Measurements from ENCODE around the gene TMEM187. TPM values are rescaled to one million over a fixed set of nuclear protein-coding genes. Genes with fewer than 3 reads are reported as not detected.

TMEM187 gene
- total RNA-seq, 1 donor from 2014 or later, result 10.6 TPM

DNA sequence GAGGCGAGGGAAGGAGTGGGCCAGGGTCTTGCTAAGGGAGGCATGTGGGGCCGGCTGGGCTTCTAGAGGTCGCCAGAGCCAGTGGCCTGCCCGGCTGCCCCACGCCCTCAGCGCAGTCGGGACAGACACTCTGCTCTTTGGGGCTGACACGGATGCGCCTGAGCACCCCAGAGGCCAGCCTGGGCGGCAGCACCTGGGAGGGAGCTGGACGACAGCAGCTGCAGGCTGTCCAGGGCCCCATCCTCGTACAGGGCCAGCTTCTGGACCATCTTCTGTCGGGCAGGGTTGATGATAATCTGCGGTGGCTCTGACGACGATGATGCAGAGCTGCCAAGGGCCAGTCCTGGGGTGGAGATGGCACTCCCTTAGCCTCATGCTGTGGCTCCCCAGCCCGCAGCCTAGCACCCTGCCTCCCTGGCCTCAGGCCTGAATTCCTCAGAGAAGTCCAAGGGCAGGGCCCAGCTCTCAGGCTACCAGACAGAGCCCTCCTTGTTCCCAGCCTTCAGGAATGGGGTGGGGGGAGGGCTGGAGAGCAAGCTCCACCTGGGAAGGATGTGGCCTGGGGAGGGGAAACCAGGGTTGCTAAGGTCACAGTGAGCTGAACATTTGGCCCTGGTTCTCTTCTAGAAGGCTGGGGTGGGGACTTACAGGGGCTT lies 39.9 kb downstream of the TMEM187 start:
- DNase-seq (ENCODE audit: low spot score), result no peak
- intact Hi-C loops (cut with DNase I), result loop anchor here (2.0 to 5.0 kb wide), 3 partner anchors 38 to 520 kb away; no protein-coding TSS in a partner anchor

- DNase-seq (ENCODE audit: low spot score), result no peak
- intact Hi-C loops (cut with DNase I), result loop anchor here (2.0 to 5.0 kb wide), 3 partner anchors 38 to 519 kb away; no protein-coding TSS in a partner anchor
Observed at GRCh38 chrX:154013001-154013421, 40.5 kb downstream of the TMEM187 start.

DNA sequence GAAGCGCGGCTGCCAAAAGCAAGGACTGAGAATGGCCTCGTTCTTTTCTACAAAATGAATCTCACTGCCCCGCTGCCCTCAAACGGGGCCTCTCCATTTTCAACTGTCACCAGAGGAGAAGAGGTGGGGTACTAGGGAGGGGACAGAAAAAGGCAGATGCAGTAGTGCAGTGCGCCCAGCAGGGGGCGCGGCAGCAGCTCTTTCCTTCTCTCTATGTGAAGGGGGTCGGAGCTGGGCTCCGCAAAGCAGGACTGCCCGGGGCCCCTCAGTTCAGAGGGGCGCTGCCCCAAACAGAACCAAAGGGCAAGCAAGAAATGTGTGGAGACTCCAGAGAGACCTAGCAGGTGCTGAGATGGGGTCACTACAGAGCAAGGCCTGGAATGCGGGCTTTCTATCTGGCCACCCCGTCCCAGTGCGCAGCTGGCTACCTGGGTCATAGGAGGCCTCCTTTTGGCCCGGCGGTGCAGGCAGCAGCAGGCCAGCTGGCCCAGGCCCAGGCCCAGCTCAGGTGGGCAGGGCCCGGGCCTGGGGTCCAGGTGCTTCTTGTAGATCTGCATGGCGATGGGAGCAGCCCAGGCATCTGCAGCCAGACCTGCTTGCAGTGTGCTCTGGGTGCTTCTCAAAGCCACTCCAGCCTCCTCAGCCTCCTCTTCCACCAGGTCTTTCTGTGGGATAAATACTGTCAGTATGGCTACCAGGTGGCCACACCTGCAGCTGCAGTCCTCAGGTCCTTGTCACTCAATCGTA lies 41.2 kb downstream of the TMEM187 start:
- intact Hi-C loops (cut with DNase I), result loop anchor here (2.0 to 5.0 kb wide), 3 partner anchors 37 to 519 kb away; no protein-coding TSS in a partner anchor
- no peak for DNase-seq (ENCODE audit: low spot score)

DNA sequence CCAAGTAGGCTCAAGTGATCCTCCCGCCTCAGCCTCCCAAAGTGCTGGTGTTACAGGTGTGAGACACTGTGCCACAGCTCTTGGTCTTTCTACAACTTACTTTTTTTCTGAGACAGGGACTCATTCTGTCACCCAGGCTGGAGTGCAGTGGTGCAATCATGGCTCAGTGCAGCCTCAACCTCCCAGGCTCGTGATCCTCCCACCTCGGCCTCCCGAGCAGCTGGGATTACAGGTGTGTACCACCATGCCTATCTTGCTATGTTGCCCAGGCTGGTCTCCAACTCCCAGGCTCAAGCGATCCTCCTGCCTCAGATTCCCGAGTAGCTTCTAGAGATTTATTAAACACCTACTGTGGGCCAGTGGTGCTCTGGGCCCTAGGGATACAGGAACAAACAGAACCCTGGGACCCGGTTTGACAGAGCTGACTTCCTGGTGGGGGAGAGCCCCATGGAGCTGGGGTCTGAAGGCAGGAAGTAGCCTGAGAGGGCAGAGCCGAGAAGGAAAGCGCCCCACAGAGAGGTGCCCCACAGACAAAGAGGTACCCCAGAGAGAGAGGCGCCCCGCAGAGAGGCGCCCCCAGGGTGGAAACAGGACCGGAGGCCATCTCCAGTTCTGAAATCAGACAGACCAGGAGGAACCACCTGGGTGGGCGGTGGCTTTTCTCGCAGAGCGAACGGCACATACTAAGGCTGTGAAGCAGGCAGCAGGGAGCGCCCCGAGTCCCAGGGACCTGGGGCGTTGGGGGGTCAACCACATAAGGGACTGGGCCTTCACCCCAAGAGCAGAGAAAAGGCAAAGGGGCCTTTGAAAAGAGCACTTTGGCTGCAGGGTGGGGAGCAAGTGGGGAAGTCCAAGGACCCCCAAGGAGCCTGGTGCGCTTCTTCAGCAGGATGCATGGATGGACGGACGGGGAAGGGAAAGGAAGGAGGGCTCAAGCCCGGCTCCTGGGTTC lies 42.2 kb downstream of the TMEM187 start:
- intact Hi-C loops (cut with DNase I), result loop anchor here (5.0 kb wide), 2 partner anchors 303 to 518 kb away; no protein-coding TSS in a partner anchor
- DNase-seq (ENCODE audit: low spot score), result no peak

DNA sequence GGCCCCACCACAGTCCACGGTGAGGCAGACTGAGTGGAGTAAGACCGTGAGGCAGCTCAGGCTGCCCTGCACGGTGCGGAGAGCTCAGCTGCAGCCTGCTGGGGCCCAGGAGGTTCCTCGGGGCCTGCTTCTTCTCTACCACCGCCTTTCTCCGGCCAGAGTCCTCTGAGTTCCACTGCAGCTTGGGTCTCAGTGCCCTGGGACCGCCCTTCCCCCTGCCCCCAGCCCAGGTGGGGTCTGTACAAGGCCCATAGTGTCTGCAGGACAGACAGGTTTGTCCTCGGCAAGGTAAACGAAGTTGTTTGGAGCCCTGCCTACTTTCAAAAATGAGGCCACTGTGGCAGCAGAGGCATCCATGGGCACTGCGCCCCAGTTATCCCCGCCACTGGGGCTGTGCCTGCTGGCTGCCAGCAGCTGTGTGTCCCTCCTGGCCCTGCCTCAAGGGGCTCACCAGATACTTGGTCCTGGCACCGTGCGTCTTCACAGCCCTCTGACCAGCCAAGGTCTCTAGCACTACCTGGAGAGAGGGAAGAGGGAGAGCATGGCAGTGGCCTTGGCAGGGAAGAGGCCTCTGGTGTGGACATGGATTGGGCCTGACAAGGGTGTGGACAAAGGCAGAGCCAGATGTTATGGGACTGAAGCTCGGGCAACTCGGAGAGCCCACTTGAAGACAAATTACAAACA lies 43.2 kb downstream of the TMEM187 start:
- DNase-seq (ENCODE audit: low spot score), result no peak
- intact Hi-C loops (cut with DNase I), result no loop called here

DNA sequence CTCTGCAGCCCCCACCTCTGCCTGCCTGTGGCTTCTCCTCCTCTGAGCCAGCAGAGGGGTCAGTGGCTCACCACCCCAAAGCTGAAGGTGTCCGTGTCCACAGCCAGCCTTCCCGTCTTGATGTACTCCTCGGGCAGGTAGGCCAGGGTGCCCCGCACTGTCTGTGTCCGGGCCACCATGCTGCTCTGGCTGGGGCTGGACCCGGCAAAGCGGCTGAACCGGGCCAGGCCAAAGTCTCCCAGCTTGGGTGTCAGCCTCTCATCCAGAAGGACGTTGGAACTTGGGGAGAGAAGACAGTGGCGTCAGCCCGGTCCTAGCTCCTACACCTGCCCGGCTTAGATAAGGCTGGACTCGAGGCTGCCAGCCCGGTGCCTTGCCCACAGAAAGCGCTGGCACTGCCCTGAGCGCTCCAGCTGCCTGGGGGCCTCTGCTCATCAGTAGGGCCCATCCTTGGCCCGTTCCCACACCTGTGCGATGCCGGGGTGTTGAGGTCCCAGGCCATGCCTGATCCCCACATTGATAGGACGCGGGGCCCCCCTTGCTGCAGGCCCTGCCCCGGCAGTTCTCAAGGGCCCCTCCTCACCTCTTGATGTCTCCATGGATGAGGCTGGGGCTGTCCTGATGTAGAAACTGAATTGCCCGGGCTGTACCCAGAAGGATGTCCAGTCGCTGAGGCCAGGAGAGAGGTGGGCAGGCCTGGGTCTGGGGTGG lies 44.0 kb downstream of the TMEM187 start:
- DNase-seq (ENCODE audit: low spot score), result no peak
- intact Hi-C loops (cut with DNase I), result no loop called here

GRCh38 chrX:154017766-154018517 lies 45.4 kb downstream of the TMEM187 start:
- intact Hi-C loops (cut with DNase I), result no loop called here
- no peak for DNase-seq (ENCODE audit: low spot score)

DNA sequence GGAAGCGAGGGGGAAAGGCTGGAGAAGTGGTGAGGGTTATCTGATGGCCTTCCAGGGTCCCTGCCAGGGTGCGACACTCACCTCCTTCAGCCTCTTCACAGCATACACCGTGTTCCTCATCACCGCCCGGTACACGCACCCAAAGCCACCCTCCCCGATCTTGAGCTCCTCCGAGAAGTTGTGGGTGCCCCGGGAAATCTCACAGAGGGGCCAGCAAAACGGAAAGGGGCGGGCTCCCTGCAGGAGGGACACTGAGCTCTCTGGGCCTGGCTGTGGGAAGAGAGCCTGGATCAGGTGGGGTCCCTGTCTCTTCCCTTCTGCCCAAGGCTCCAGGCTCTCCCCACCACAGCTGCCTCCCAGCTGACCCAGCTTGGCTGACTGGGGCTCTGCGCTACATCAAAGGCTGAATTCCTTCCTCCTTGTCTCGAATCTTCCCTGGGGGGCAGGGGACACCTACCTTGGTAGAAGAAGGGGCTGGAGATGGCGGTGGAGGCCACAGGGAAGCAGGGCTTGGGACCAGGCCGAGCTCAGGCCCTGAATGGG lies 46.0 kb downstream of the TMEM187 start:
- intact Hi-C loops (cut with DNase I), result no loop called here
- DNase-seq (ENCODE audit: low spot score), result no peak

GRCh38 chrX:154019061-154019621 lies 46.6 kb downstream of the TMEM187 start:
- DNase-seq (ENCODE audit: low spot score), result no peak
- intact Hi-C loops (cut with DNase I), result no loop called here

DNA sequence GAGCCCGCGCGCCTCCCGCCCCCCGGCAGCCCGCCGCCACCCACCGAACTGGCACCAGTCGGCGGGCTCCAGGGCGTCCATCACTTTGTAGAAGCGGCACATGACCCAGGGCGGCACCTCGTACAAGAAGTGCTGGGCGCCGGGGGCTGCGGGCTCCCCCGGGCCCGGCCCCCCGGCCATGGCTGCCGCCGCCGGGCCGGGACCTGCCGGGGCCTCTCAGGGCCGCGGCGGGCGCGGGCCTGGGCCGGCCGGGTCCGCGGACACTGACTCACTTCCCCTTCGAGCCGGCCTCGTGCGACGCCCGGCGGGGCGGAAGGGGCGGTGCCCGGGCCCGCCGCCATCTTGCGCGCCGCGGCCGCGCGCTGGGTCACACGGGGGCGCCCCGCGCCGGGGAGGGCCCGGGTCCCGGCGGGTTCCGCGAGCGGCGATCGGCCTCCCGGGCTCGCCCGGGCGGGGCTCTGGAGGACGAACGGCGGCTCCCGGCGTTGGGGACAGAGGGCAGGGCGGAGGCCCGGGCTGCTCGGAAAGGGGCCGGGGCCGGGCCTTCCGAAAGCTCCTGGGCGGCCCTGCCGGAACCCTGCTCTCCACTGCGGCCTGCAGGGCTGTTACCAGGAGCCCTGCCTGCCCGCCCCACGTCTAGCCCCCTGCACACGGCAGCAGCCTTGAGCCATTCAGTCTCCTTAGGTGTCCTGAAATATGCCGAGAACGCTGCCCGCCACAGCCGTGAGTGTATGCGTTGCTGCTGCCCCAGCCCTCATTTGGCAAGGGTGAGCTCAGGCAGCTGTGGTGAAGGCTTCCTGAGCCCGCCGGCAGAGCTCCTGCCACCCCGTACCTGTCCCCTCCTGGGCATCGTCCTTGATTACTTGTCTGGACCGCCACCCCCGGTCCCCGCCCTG lies 47.3 kb downstream of the TMEM187 start, which contains the start of gene IRAK1:
TSS of gene IRAK1 (minus strand) at position 270 of the 896 bp plus-strand sequence. CDS start at position 180, 90 bp downstream.
- DNase-seq (ENCODE audit: low spot score), result no peak
- intact Hi-C loops (cut with DNase I), result loop anchor here (5.0 kb wide), 1 partner anchor 77 kb away; the partner anchor contains the start of gene MECP2

DNA sequence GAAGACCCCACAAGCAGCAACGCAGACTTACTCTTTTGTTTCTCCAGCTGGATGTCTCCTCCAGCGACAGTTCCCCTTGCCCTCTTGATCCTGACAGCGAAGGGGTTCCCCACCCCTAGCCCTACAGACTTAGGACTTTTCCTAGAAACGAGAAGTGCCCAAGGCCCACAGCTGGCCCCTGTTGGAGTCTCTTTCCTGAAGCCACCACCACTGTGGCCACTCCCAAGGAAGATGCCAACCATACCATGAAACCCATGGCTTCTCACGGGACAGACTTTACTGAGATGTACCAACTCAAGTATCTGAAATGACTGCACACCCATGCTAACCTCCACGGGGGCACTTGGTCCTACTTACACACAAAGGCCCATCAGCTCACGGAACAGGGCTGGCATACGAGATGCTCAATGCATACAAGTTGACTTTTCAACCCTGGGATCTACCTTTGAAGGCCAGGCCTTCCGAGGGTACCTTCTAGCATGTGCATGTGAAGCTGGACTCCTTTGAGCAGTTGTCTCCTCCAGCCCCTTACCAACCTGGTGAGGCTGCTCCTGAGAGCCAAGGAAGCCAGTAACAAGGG lies 48.1 kb downstream of the TMEM187 start:
- intact Hi-C loops (cut with DNase I), result loop anchor here (5.0 kb wide), 1 partner anchor 77 kb away; the partner anchor contains the start of gene MECP2
- no peak for DNase-seq (ENCODE audit: low spot score)

DNA sequence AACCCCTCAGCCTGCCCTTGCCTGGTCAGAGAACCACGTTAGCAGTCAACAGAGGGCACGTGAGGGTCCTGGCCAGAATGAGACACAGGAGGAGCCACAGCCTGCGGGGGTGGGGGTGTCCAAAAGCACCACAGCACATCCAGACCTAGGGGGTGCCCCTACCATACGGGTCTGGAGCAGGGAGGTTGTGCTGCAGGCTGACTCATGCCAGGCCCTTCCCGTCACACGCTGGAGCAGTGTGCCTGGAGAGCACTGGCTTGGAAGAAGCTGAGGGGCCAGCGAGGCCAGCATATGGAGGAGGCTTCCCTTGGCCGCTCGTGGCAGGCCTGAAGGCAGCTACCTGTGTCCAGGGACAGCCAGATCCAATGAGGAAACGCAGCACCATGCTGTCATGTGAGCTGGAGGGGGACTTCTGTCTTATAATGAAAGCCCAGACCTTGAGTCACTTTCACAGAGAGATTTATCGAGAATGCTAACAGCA lies 48.6 kb downstream of the TMEM187 start:
- intact Hi-C loops (cut with DNase I), result loop anchor here (5.0 kb wide), 1 partner anchor 76 kb away; the partner anchor contains the start of gene MECP2
- no peak for DNase-seq (ENCODE audit: low spot score)

DNA sequence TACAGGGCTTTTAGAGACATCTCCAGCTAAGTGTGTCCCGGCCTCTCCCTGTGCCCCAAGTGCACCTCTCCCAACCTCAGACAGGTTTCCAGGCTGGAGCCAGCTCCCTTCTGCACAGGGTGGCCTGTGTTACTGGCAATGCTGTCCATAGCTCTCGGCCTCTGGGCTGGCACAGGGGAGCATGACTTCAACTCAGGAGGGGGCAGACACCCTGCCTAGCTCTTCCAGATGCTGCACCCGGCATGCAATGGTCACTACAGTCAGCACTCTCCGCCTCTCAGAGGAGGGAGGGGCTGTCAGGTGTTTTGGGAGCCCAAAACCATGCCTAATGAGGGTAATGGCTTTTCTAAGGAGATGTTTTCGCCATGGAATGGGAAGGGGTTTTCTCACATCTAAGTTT lies 49.6 kb downstream of the TMEM187 start:
- DNase-seq (ENCODE audit: low spot score), result no peak

GRCh38 chrX:154023276-154024000 lies 50.9 kb downstream of the TMEM187 start:
- intact Hi-C loops (cut with DNase I), result loop anchor here (5.0 kb wide), 1 partner anchor 74 kb away; the partner anchor contains the start of gene MECP2
- no peak for DNase-seq (ENCODE audit: low spot score)

More for the DNA sequence above, 49.6 kb downstream of the TMEM187 start:
- intact Hi-C loops (cut with DNase I), result loop anchor here (5.0 kb wide), 1 partner anchor 75 kb away; the partner anchor contains the start of gene MECP2

All from cardiac septum (tissue), 1 donor.